Amygdala (tissue), 56 donors: ENCODE measurements around the gene PTPRK.

Experiments
- DNase-seq, 56 donors: peaks; one replicate each; lab custom pipeline; 2025; lab: John Stamatoyannopoulos, UW

Gene PTPRK

GRCh38 chr6:128117916-128118315 lies 402.5 kb downstream of the PTPRK start:
- no peak for DNase-seq

GRCh38 chr6:128114164-128114563 lies 406.2 kb downstream of the PTPRK start:
- no peak for DNase-seq

GRCh38 chr6:128112494-128112893 lies 407.9 kb downstream of the PTPRK start:
- no peak for DNase-seq

GRCh38 chr6:128111096-128111495 lies 409.3 kb downstream of the PTPRK start:
- DNase-seq, result no peak

GRCh38 chr6:128107682-128108081 lies 412.7 kb downstream of the PTPRK start:
- no peak for DNase-seq

GRCh38 chr6:128099571-128100197 lies 420.7 kb downstream of the PTPRK start:
- no peak for DNase-seq

- peak in 1 of 56 donors; percentile 44 for DNase-seq
Observed at GRCh38 chr6:128098000-128098581, 422.3 kb downstream of the PTPRK start.

- DNase-seq, result no peak
Observed at GRCh38 chr6:128097009-128097408, 423.4 kb downstream of the PTPRK start.

GRCh38 chr6:128095362-128095761 lies 425.0 kb downstream of the PTPRK start:
- DNase-seq, result no peak

- DNase-seq, result no peak
Observed at GRCh38 chr6:128079021-128079420, 441.4 kb downstream of the PTPRK start.

- no peak for DNase-seq
Observed at GRCh38 chr6:128078276-128078675, 442.1 kb downstream of the PTPRK start.

GRCh38 chr6:128076843-128077242 lies 443.6 kb downstream of the PTPRK start:
- no peak for DNase-seq

- DNase-seq, result no peak
Observed at GRCh38 chr6:128074567-128074966, 445.8 kb downstream of the PTPRK start.

GRCh38 chr6:128073389-128073788 lies 447.0 kb downstream of the PTPRK start:
- DNase-seq, result no peak

GRCh38 chr6:128071212-128071611 lies 449.2 kb downstream of the PTPRK start:
- no peak for DNase-seq

- DNase-seq, result no peak
Observed at GRCh38 chr6:128070406-128070805, 450.0 kb downstream of the PTPRK start.

- no peak for DNase-seq
Observed at GRCh38 chr6:128069188-128069587, 451.2 kb downstream of the PTPRK start.

- peak in 6 of 56 donors; percentile 0 to 21 (median 2) for DNase-seq
Observed at GRCh38 chr6:128068119-128068479, 452.3 kb downstream of the PTPRK start.

- peak in 3 of 56 donors; percentile 18 to 50 (median 22) for DNase-seq
Observed at GRCh38 chr6:128067446-128068118, 452.8 kb downstream of the PTPRK start.

GRCh38 chr6:128065072-128065471 lies 455.3 kb downstream of the PTPRK start:
- DNase-seq, result no peak

- DNase-seq, result no peak
Observed at GRCh38 chr6:128064540-128064895, 455.9 kb downstream of the PTPRK start.
